GM18505 (cell line): ENCODE data around the gene RAP1GDS1.
A peak's percentile ranks its signal among the peaks of the same experiment; 100 is the strongest.

Experiments used
- ATAC-seq: cut with Tn5 transposase; IDR thresholded peaks from one replicate; pipeline ENCODE4 v1.9.1; 2021; ENCODE audit not compliant: unreplicated experiment
- POLR2A ChIP-seq: IDR thresholded peaks from 4 replicates; pipeline ENCODE4 v1.6.1; 2011; ENCODE audit warnings: borderline replicate concordance; ENCODE audit not compliant: insufficient read depth, insufficient read length; ENCODE audit errors: extremely low read depth

The RAP1GDS1 gene

GRCh38 chr4:98260579-98261404 lies at the start of gene RAP1GDS1:
Gene RAP1GDS1, plus strand, starts transcription at chr4:98261384. Its CDS starts 182 bp downstream, at chr4:98261566.
- peak; percentile 91 for ATAC-seq
- TF ChIP-seq POLR2A, result peak; percentile 83

- no peak for ATAC-seq
- no peak for TF ChIP-seq POLR2A
Measured at GRCh38 chr4:98222306-98222705, 38.9 kb upstream of the RAP1GDS1 start.

GRCh38 chr4:98226396-98226795 lies 34.8 kb upstream of the RAP1GDS1 start:
- no peak for ATAC-seq
- no peak for TF ChIP-seq POLR2A

- ATAC-seq, result no peak
- no peak for TF ChIP-seq POLR2A
Measured at GRCh38 chr4:98230961-98231360, 30.2 kb upstream of the RAP1GDS1 start.

GRCh38 chr4:98232202-98232601 lies 29.0 kb upstream of the RAP1GDS1 start:
- TF ChIP-seq POLR2A, result no peak
- no peak for ATAC-seq

- no peak for TF ChIP-seq POLR2A
Measured at GRCh38 chr4:98237204-98237603, 24.0 kb upstream of the RAP1GDS1 start.

GRCh38 chr4:98242063-98242462 lies 19.1 kb upstream of the RAP1GDS1 start:
- no peak for TF ChIP-seq POLR2A
- no peak for ATAC-seq

More at GRCh38 chr4:98237204-98237603, 24.0 kb upstream of the RAP1GDS1 start:
- ATAC-seq, result no peak

GRCh38 chr4:98242538-98242937 lies 18.6 kb upstream of the RAP1GDS1 start:
- no peak for ATAC-seq
- TF ChIP-seq POLR2A, result no peak

GRCh38 chr4:98245226-98245625 lies 16.0 kb upstream of the RAP1GDS1 start:
- ATAC-seq, result no peak
- no peak for TF ChIP-seq POLR2A

GRCh38 chr4:98248934-98249333 lies 12.2 kb upstream of the RAP1GDS1 start:
- TF ChIP-seq POLR2A, result no peak
- ATAC-seq, result no peak

- no peak for ATAC-seq
- no peak for TF ChIP-seq POLR2A
Measured at GRCh38 chr4:98249831-98250230, 11.4 kb upstream of the RAP1GDS1 start.

GRCh38 chr4:98253499-98253898 lies 7.7 kb upstream of the RAP1GDS1 start:
- ATAC-seq, result no peak
- no peak for TF ChIP-seq POLR2A

GRCh38 chr4:98260047-98260578 lies 1.1 kb upstream of the RAP1GDS1 start:
- TF ChIP-seq POLR2A, result no peak
- peak; percentile 24 for ATAC-seq

GRCh38 chr4:98261405-98262291 lies 464 bp downstream of the RAP1GDS1 start:
- ATAC-seq, result peak; percentile 13
- TF ChIP-seq POLR2A, result peak; percentile 49

- no peak for ATAC-seq
- no peak for TF ChIP-seq POLR2A
Measured at GRCh38 chr4:98262431-98262830, 1.2 kb downstream of the RAP1GDS1 start.
